Transverse colon (tissue), 3 donors: ENCODE measurements around the gene SYNE1.

Experiments used
- CTCF ChIP-seq, 5 experiments: fragments of 200-600 bp in 3 of 5; fragments of 450-650 bp in 2 of 5; sonication (generic) in 3 of 5; IDR thresholded peaks; 1 replicate in 2 of 5; 2 replicates in 3 of 5; pipeline ENCODE4 v1.5.1; 2016 to 2017; ENCODE audit warnings: antibody characterized with exemption in 5 of 5, inconsistent platforms in 3 of 5, mild to moderate bottlenecking in 2 of 5, moderate library complexity in 1 of 5
- POLR2A ChIP-seq: fragments of 450-650 bp; IDR thresholded peaks from one replicate; pipeline ENCODE4 v1.6.1; 2016; ENCODE audit warnings: antibody characterized with exemption, mild to moderate bottlenecking, moderate library complexity

- TF ChIP-seq POLR2A (no peak), CTCF (IDR thresholded peaks at IDR 0.05) (no peak)
Observed at GRCh38 chr6:152143359-152143758, 493.8 kb downstream of the SYNE1 start.
